Measurements from ENCODE around the gene NLRC3.

NLRC3 gene

DNA sequence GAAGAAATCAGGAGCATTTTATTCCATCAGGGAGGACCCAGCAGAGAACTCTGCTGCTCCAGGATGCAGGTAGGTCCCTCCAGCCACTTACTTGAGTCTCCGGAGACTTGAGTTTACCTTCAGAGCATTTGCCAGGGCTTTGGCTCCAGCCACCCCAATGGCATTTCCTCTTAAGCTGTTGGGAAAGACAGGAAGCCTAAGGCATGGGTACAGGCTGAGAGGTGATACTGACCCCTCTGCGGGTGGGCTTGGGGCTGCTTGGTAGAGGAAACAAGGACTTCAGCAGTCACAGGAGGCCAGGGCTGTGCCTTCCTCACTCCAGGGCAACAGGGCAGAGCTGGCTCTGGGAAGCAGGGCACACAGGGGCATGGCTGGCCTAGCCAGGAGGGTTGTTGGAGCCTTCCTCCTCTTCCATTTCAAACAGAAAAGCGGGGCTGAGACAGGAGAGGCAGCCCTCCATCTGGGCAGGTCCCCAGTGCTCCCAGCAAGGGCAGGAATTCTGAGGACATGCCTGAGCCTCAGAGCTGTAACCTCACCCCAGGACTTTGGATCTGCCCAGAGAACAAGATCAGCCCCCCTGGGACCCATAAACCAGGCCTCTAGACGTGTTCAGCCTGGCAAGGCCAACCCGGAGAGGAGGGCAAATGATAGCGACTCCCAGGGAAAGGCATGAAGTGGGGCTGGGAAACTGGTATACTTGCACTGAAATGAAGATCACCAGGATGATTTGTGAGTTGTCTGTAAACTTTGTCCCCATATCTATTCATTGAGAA, 34.4 kb downstream of the NLRC3 start:
- DNase-seq = no peak

DNA sequence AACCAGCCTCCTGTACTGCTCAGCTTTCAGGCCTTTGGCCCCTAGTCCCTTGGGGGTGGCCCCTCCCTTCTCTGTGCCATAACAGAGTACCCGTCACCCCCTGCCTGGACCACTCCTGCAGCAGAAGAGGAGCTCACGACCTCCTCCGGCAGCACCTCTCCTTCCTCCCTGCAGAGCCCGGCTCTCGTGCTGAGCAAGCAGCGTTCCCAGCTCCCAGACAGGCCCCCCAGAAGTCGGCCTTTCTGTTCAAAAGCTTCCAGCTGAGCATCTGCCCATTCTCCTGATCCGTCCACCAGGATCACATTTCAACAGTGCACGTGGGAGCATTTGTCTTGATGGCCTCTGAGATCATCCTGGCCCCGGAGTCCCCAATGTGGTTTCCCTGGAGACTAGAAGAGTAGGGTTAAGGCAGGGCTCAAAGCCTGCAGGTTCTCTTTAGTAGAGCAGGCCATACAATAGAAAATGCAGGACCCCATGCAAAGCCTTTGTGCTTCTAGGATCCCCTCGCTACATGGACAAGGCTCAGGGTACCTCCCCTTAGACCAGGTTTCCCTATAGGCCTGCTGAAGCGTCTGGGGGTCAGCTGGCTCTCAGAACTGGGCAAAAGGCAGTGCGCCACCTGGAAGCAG, 35.6 kb downstream of the NLRC3 start:
- DNase-seq = no peak

DNA sequence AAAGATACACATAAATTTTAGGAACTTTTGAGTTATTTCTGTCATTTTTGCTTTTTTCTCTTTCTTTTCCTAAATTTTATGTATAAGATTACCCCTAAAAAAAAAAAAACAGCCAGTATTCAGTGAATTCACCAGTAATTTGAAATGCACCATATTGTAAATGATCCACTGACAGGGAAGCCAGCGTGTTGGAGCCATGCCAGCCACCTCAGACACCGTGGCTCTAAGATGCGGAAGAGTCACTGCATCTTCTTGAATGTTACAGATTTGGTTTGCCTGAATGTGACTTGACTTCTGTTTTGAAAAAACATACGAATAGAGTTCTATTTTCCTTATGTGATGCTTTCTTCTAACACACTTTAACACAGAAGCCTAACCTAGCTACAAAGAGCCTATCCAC, 39.0 kb downstream of the NLRC3 start:
- DNase-seq = no peak

DNA sequence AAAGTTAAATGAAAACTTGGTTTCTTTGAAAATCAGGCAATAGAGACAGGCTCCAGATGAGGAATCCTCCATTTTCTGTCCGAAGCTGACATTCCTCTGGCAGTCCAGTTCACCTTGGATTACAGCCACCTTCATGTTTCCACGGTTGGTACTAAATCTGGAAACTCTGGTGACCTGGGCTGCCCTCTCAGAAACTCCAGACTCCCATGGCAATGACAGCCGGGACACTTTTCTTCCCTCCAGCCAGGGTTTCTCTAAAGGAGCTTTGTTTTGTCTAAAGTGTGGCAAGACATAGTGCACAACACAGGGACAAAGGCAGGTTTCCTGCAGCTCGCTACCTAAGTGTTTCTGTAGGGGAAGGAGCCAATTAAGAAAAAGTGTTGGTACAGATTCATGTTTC, 40.4 kb downstream of the NLRC3 start:
- no peak for DNase-seq

DNA sequence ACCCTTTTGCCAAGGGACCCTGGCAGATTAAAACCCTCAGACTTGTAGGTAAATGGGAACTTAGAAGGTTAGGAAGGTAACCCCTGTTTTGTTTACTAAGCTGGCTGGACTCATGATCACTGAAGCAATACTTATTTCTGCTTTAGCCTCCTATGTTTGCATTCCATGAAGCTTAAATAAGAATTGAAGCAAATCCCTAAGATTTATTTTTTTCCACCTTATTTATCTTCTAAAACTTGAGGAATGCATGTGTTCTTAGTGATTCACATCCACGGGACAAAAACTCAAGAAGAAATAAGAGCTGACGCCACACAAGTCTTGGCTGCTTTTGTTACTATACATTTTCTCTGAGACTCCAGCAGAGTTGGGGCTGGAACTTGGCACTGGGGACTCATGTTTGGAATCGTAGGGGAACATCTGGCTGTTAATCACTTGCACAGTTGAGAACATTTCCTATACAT, 40.9 kb downstream of the NLRC3 start:
- no peak for DNase-seq

DNA sequence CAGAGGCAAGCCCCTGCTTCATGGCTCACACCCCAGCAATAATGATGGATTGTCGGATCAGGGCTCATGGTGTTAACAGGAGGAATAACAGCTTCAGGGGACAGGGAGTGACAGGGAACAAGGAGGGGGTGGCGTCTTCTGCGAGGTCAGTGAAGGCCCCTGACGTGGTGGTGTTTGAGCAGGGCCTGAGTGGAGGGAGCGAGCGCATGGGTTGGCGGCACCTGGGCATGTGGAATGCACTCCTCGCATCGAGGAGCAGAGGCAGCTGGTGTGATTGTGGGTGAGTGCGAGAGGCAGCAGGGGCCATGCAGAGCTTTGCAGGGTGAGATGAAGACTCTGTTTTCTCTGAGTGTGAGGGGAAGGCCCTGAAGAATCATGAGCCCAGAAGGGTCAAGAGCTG, 43.1 kb downstream of the NLRC3 start:
- DNase-seq = no peak

DNA sequence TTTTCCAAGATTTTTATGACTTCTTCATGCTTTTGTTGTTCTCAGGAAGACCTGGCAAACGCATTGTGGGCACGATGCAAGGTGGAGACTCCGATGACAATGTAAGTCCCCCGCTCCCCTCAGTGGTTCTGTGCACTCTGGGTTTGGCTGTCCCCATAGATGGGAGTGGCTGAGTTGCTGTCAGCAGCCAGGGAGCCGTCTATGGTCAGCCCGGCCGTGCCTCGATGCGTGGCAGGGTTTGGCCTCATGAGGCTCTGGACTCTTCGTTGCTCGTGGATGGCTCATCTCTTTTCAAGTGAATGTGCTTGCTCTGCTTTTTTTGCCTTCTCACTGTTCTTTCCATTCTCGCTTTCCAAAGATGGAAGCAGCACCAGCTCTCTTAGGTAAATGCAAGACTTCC, 44.5 kb downstream of the NLRC3 start:
- no peak for DNase-seq

DNA sequence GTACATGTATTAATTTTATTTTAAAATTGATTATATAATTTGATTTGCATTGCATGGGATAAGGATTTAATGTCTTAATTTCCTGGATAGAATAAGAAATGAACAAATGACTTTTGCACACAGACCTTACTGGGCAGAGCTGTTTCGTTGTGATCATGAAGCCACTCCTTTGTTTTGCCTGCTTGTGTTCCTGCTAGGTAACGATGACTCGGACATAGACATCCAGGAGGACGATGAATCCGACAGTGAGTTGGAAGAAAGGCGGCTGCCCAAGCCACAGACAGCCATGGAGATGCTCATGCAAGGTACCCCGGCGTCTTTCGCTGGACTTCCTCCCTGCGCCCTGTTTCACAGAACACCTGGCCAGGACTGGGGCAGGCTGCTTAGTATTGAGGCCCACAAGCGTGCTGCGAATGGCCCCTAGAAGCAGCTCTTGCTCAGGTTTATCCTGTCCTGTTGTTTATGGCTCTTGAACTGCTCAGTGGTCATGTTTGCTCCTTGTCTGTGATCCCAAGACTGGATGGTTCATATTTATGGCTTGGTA, 46.8 kb downstream of the NLRC3 start:
- no peak for DNase-seq

DNA sequence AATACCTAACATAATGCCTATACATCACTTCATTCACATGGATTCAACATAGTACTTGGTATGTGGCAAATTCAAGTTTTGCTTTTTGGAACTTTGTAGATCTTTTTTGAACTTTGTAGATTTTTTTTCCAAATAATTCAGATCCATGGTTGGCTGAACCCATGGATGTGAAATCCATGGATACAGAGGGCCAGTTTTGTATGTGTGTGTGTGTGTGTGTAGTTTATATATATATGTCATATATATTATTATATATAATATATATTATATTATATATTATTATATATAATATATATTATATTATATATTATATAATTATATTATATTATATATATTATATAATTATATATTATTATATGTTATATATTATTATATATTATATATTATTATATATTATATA, 48.0 kb downstream of the NLRC3 start:
- no peak for DNase-seq

DNA sequence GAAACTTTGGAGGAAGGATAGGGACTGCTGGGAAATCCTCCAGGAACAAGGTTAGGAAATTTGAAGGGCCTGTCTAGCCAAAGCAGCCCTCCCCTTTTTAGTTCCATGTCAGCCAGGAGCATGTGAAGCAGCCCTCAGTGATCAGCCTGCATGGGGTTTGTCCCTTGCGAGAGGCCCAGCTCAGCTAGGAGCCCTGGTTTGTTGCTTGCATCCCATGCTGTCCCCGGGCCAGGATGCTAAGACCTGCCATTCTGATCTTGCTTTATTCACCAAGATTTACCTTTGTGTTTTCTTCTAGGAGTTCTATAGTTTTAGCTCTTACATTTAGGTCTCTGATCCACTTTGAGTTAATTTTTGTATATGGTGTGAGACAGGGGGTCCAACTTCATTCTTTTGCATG, 48.8 kb downstream of the NLRC3 start:
- DNase-seq = no peak

DNA sequence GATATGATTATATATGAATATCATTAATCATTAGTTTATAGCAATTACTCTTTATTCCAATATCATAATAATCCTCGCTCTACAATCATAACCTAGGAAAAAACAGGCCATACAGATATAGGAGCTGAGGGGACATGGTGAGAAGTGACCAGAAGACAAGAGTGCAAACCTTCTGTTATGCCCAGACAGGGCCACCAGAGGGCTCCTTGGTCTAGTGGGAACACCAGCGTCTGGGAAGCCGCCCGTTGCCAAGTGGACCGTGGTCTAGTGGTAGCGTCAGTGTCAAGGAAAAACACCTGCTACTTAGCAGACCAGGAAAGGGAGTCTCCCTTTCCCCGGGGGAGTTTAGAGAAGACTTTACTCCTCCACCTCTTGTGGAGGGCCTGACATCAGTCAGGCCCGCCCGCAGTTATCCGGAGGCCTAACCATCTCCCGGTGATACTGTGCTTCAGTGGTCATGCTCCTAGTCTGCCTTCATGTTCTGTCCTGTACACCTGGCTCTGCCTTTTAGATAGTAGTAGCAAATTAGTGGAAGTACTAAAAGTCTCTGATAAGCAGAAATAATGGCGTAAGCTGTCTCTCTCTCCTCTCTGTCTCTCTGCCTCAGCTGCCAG, 49.9 kb downstream of the NLRC3 start:
- DNase-seq = peak; percentile 48 to 73

DNA sequence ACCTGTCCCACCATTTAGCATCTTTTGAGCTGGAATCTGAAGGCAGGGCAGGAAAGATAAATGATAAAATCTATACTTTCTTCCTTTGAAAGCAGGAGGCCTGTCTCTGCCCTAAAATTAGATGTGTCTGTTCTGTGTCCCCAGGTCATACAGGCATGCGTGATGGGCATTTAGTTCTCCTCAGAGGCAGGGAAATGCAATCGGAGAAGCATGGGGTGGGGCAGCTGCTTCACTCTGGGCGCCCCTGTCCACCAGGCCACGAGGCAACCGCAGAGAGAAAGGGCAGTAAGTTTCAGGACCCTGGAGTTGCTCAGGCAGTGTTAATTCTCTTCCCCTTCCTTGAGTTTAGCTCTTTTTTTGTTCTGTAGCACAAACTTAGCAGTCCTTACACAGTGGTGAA, 51.3 kb downstream of the NLRC3 start:
- DNase-seq = no peak

DNA sequence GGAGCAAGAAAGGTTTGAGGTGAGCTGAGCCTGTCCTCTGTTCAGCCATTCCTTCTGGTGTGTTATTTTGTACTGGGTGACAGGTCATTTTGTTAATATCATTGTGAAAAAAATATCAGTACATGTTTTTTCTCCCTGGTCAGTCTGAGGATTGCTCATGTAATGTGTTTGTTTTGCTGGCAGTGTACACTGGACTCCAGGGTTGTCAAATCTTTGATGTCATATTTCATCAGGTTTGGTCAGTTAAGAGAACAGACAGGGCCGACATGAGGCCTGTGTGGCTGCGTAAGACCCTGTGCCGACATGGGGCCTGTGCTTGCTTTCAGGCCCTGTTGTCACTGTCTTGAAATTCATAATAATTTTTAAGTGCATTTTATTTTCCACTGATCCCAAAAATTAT, 53.9 kb downstream of the NLRC3 start:
- DNase-seq = no peak

DNA sequence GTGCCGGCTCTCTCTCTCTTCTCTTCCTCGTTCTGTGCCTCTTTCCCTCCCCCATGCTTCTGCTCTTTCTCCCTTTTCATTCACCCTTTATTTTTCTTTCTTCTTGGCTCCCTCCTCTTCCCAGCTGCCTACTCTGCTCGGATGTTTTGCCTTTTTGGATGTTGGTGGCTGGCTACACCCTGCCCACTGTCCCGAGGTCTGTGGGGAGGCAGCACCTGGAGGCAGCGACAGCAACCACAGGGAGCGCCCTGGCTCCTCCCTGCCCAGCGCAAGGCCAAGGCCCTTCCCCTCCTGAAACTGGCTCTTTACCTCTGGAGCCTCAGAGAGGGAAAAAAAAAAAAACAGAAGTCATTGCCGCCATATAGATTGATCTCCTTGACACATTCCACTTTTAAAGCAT, 56.4 kb downstream of the NLRC3 start:
- no peak for DNase-seq

DNA sequence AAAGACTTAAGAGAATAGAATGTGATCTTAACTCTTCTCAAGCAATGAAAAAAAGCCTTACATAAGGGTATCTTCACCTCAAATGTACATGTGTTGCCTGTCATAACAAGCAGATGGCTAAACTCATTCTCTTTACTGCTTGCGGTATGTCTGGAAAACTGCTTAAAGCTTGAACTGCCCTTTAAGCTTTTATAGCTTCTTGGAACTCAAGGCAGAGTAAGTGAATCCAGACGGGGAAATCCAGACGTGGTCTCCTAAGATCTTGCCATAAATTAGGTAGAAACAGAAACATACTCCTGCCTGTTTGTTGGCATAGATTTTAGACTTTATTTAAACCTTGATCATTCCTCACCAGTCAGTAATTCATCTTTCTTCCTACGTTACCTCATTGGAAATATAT, 56.8 kb downstream of the NLRC3 start:
- DNase-seq = no peak

DNA sequence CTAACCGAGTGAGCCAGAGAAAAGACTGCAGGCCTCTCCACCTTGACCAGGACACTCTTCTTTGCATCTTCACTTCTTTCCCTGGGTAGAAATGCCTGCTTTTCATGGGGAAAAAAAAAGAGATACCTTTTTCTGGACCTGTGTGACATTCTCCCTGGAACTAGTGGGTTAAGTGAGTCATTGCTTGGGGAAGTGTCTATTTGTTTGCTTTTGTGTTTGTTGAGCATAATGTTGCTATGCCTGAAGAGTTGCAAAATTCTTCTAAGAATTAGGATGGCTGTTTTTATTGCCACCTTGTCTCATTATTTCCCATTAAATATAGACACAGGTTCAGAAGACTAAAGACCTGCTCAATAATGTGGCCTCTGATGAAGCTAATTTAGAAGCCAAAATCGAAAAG, 57.6 kb downstream of the NLRC3 start:
- no peak for DNase-seq

DNA sequence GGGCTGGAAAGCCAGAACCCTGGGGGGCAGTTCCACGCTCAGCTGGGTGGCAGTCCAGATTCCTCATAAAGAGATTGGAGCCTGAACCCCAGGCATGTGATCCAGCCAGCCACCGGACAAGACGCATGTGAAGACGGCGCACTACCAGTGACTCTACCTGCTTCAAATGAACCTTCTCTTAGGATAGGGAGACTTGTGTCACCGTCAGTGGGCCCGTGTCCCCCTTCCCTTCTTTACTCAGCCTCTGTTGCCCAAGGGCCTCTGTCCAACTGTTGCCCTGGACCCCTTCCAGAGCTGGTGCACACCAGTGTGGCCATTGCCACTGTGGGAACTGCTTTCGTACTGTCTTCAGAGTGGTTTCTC, 58.2 kb downstream of the NLRC3 start:
- DNase-seq = no peak

DNA sequence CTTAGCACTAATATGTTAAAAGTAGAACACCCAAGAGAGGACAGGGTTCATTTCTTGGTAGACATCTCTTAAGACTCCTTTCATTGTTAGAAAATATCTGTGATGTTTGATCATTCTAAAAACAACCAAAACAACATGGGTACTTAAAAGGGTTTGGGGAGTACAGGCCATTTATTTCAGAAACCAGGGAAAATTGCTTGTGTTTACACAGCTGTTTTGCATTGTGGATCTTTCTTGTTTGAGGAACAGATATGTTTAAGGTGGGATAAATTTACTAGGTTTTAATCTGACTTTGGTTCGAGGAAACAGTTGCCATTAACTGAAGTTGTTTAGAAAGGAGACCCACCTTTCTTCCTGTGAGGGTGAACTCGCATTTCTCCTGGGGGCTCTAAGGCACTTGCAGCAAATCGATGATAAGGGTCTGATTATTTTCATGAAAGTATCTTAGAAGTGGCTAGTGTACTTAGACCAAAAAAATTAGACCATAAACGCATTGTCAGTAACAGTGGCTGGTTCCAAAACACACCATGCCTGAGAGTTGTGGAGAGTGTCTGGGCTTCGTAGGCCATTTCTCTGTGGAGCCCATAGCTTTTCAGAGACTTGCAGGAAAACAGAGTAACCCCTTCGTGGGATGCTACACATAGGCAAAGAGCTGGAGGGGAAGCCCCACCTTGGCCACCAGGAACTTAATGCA, 58.8 kb downstream of the NLRC3 start:
- DNase-seq = peak in 1 of 2 experiments; percentile 11

DNA sequence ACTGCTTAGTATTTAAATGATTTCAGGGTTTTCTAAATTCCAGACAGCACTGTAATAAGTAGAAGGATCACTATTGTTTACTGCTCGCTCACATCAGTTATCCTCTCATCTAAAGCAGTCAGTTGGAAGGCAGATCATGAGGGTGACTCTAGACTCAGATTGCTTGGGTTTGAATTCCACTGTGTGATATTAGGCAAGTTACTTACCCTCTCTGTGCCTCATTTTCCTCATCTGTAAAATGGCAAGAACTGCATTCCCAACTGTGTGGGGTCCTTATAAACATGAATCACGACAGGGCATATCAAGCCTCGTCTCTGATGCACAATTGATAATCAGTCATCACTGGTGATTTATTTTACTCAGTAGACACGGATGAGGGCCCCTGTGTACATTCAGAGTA, 61.3 kb downstream of the NLRC3 start:
- no peak for DNase-seq

DNA sequence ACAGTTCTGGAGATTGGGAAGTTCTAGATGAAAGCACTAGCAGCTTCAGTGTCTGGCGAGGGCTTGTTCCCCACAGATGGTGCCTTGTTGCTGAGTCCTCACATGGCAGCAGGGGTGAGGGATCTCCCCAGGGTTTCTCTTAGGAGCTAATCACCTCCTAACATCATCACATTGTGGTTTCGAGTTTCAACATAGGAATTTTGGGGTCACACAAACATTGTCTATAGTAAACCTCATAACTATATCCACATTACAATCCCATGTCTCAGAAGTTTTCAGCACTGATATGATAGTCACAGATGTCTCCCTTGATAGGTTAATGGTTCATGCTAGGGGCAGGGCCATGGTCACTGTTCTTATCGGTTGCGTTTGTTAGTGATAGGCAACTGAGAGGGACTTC, 62.6 kb downstream of the NLRC3 start:
- no peak for DNase-seq

DNA sequence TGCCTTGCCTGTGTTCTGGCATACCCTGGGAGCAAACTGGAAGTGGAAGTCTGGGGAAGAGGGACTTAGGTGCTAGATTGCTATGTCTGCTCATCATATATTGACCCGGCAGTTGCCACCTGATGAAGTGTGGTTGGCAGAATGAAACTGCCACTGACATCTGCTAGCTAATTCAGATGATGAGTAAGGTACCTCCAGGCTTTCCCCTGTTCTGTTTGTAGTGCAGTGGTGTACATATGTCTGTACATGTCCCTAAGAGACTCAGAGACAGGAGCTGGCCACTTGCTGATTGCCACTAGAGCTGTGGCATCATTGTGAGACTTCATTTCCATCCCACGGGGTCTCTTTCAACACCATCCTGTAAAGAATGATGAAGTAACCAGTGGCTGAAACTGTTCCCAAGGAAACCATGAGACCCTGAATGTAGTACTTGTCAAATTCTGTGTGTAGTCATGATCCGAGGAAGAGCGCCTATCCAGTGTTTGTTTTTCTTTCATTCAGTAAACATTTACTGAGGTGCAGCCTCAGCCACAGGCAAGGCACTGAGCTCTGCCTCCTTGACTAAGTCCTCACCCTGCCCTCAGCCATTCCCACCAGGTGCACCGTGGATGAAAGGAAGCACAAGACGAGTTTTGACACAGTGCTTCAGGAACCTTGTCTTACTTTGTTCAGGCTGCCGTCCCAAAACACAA, 63.2 kb downstream of the NLRC3 start:
- no peak for DNase-seq

DNA sequence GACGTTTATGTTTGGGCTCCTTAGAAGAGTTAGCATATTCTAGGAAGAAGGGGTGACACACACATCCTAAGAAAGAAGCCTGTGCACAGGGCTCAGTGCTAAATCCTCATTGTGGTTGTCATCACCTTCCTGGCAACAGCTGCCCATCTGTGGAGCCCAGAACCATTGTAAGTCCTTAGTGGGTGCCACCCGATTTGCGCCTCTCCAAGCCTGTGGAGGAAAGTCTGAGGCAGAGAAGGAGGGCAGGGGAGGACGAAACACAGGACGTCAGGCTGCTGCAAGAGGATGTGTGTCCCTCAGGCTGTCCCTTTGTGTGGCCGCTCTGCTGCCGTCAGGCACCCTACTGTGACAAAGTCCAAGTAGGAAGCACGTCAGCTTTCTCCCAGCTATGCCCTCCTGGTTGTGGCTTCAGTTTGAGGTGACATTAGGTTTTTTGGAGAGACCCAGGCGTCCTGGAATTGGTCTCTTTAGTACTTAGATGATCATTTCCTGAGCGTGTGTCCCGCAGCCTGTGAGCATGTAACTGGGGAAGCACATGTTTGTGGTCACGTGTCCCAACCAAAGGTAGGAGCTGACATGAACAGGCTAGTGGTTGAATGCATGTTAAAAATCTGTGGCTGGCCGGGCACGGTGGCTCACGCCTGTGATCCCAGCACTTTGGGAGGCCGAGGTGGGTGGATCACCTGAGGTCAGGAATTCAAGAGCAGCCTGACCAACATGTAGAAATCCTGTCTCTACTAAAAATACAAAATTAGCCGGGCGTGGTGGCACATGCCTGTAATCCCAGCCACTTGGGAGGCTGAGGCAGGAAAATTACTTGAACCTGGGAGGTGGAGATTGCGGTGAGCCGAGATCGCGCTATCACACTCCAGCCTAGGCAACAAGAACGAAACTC, 65.7 kb downstream of the NLRC3 start:
- DNase-seq = no peak

Data from NCI-H2081 (cell line).